GM12878 (cell line): ENCODE results near the gene CACNA2D2. TPM values are rescaled to one million over a fixed set of nuclear protein-coding genes. Genes with fewer than 3 reads are reported as not detected.

Experiments used
- CREB1 ChIP-seq: IDR thresholded peaks from 2 replicates; pipeline ENCODE4 v1.6.1; 2012; ENCODE audit warnings: low read depth, mild to moderate bottlenecking, inconsistent platforms
- E2F8 ChIP-seq: fragments of 450-650 bp; IDR thresholded peaks from 2 replicates; pipeline ENCODE4 v1.6.1; 2018; ENCODE audit warnings: mild to moderate bottlenecking, low read depth, moderate library complexity; ENCODE audit not compliant: partially characterized antibody
- ESRRA ChIP-seq: IDR thresholded peaks from 2 replicates; pipeline ENCODE4 v1.6.1; 2012; ENCODE audit warnings: mild to moderate bottlenecking, low read length, improper control_type of control experiment
- NBN ChIP-seq: fragments of 450-650 bp; IDR thresholded peaks from 2 replicates; pipeline ENCODE4 v1.6.1; 2016
- PRDM15 ChIP-seq: fragments of 450-650 bp; formaldehyde crosslinking; IDR thresholded peaks from 2 replicates; pipeline ENCODE4 v1.4.0; 2020; ENCODE audit warnings: mild to moderate bottlenecking, moderate library complexity
- TCF3 ChIP-seq: IDR thresholded peaks from 2 replicates; pipeline ENCODE4 v1.6.1; 2012; ENCODE audit warnings: low read depth, mild to moderate bottlenecking, low read length, borderline replicate concordance; ENCODE audit not compliant: insufficient read depth
- WRNIP1 ChIP-seq: IDR thresholded peaks from 2 replicates; pipeline ENCODE4 v1.6.1; 2011; ENCODE audit warnings: low read depth, low read length, improper control_type of control experiment, borderline replicate concordance
- polyA plus RNA-seq, 11 experiments: library from polyadenylated mRNA; depleted of rRNA in 4 of 11; unstranded in 6 of 11; stranded (reverse) in 5 of 11; fragments of >200 nt; fragmentation: Nextera tagmentation in 4 of 11; fragmentation: Illumina TruSeq in 1 of 11; extraction: Ambion mirVana in 4 of 11; extraction: Trizol in 1 of 11; gene quantifications; 1 replicate in 1 of 11; 2 replicates in 10 of 11; pipeline versions ENCODE4 v1.2.1 to v1.2.3, GENCODE V29; 2011 to 2016; ENCODE audit warnings: inconsistent platforms in 2 of 11, missing spikeins in 2 of 11, low read depth in 1 of 11
- total RNA-seq, 4 experiments: library from RNA; depleted of rRNA in 3 of 4; stranded (reverse); fragments of >200 nt in 3 of 4; fragmentation: Illumina TruSeq in 1 of 4; extraction: Trizol in 1 of 4; gene quantifications; 2 replicates each; pipeline versions ENCODE4 v1.2.1 to v1.2.3, GENCODE V29; 2013 to 2021

CACNA2D2 gene
- total and polyA plus RNA-seq, 10 of the 15 experiments (the other 5 are each of a cell fraction or from before 2014, with no cell fraction given): 0.03 to 0.07 TPM; not detected in 8

DNA sequence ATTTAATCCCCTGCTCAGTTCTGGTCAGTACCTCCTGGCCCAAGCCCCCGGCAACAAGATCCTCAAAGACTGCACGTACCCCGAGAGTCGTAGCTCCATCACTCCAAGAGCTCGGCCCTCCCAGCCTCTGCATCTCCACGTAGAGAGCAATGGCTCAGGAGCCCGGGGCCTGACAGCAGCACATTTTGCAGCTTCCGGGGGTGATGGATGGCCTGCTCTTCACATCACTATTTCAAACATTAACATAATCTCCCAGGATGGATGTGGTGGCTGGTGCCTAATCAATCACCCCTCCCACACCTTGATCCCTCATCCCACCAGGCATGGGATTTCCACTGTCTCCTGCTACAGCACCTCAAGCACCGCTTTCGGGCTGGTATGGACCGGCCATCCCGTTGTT lies 28.1 kb downstream of the CACNA2D2 start (continued):
- TF ChIP-seq E2F8 (no peak), NBN (no peak), TCF3 (no peak), CREB1 (no peak), PRDM15 (CRISPR knock-in tag) (no peak), WRNIP1 (no peak), ESRRA (no peak)
